Liver (tissue), 9 donors: ENCODE measurements around the gene SCAMP5. TPM values are rescaled to one million over a fixed set of nuclear protein-coding genes. Genes with fewer than 3 reads are reported as not detected.

Source experiments
- DNase-seq: peaks from one replicate; pipeline ENCODE4 v3.0.0-alpha.2; 2017; ENCODE audit warnings: low spot score
- H3K27ac ChIP-seq, 2 donors: one replicate each; pipeline ENCODE4 v1.7.0; 2013; ENCODE audit warnings: inconsistent platforms in 2 of 2, low read length in 2 of 2, control low read depth in 1 of 2, low read depth in 1 of 2, mild to moderate bottlenecking in 1 of 2
- H3K27me3 ChIP-seq, 4 donors: one replicate each; pipeline versions ENCODE4 v1.6.1 to v1.7.0; 2013; ENCODE audit warnings: low read length in 3 of 4, inconsistent platforms in 1 of 4, mild to moderate bottlenecking in 1 of 4, moderate library complexity in 1 of 4; ENCODE audit not compliant: control insufficient read depth in 4 of 4, insufficient read depth in 4 of 4
- H3K36me3 ChIP-seq, 4 donors: one replicate each; pipeline versions ENCODE4 v1.6.1 to v1.7.0; 2013; ENCODE audit warnings: low read length in 3 of 4, mild to moderate bottlenecking in 3 of 4, low read depth in 1 of 4, moderate library complexity in 1 of 4; ENCODE audit not compliant: control insufficient read depth in 4 of 4, insufficient read depth in 3 of 4
- H3K4me1 ChIP-seq, 4 donors: one replicate each; pipeline versions ENCODE4 v1.6.1 to v1.7.0; 2013; ENCODE audit warnings: low read length in 3 of 4, mild to moderate bottlenecking in 3 of 4, moderate library complexity in 1 of 4; ENCODE audit not compliant: control insufficient read depth in 4 of 4, insufficient read depth in 4 of 4
- H3K4me3 ChIP-seq, 3 donors: one replicate each; pipeline versions ENCODE4 v1.6.1 to v1.7.0; 2013; ENCODE audit warnings: low read length in 3 of 3, control low read depth in 1 of 3, low read depth in 1 of 3, mild to moderate bottlenecking in 1 of 3
- H3K9ac ChIP-seq, 2 donors: one replicate each; pipeline ENCODE4 v1.7.0; 2013; ENCODE audit warnings: low read length in 2 of 2, mild to moderate bottlenecking in 2 of 2, moderate library complexity in 2 of 2, control low read depth in 1 of 2, low read depth in 1 of 2
- H3K9me3 ChIP-seq, 4 donors: one replicate each; pipeline versions ENCODE4 v1.6.1 to v1.7.0; 2013; ENCODE audit warnings: low read length in 3 of 4; ENCODE audit not compliant: control insufficient read depth in 4 of 4
- GABPA ChIP-seq, 2 donors: IDR thresholded peaks in 1 of 2; conservative IDR thresholded peaks in 1 of 2; 2 replicates each; pipeline ENCODE4 v1.6.1; 2016; ENCODE audit warnings: antibody characterized with exemption in 2 of 2, mild to moderate bottlenecking in 1 of 2, moderate library complexity in 1 of 2
- HNF4G ChIP-seq: IDR thresholded peaks from 2 replicates; pipeline ENCODE4 v1.6.1; 2016; ENCODE audit warnings: antibody characterized with exemption
- REST ChIP-seq: IDR thresholded peaks from 2 replicates; pipeline ENCODE4 v1.6.1; 2016; ENCODE audit warnings: antibody characterized with exemption, mild to moderate bottlenecking
- YY1 ChIP-seq: IDR thresholded peaks from 2 replicates; pipeline ENCODE4 v1.6.1; 2016; ENCODE audit warnings: antibody characterized with exemption, mild to moderate bottlenecking
- ZBTB33 ChIP-seq: IDR thresholded peaks from 2 replicates; pipeline ENCODE4 v1.6.1; 2016; ENCODE audit warnings: antibody characterized with exemption
- WGBS: extraction: QIAGEN DNeasy Blood & Tissue Kit; methylation state at CpG from one replicate; pipeline ENCODE4 v1.1.7; 2013; 5-methylcytosine and 5-hydroxymethylcytosine counted together
- polyA plus RNA-seq, 2 donors: library from polyadenylated mRNA; stranded (reverse) in 1 of 2; unstranded in 1 of 2; fragments of 200-250 nt in 1 of 2; fragments of >200 nt in 1 of 2; fragmentation: Nextera tagmentation in 1 of 2; extraction: Ambion mirVana in 1 of 2; gene quantifications; one replicate each; pipeline versions ENCODE4 v1.2.1 to v1.2.3, GENCODE V29; 2013 to 2015
- total RNA-seq, 2 donors: library from RNA; depleted of rRNA; stranded (reverse); fragments of >200 nt; gene quantifications; one replicate each; pipeline ENCODE4 v1.2.3, GENCODE V29; 2014
- TF ChIP-seq, protein P1 (sequence below): fragments of 150-350 bp; IDR thresholded peaks from 2 replicates; pipeline ENCODE4 v1.5.1; 2017; ENCODE audit warnings: improper control_type of control experiment, low read depth, low read length; ENCODE audit not compliant: missing input control
- donor health status: healthy.
- donor health status: healthy.
- donor health status: healthy.
- donor health status: healthy.
- donor health status: healthy.

Gene SCAMP5, protein sequence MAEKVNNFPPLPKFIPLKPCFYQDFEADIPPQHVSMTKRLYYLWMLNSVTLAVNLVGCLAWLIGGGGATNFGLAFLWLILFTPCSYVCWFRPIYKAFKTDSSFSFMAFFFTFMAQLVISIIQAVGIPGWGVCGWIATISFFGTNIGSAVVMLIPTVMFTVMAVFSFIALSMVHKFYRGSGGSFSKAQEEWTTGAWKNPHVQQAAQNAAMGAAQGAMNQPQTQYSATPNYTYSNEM
- total RNA-seq (1 to 10 TPM in 1 of 2 donors, under 1 TPM in 1; 0.50 to 5.8 TPM), polyA plus RNA-seq (1 to 10 TPM; 5.6 to 7.5 TPM)

DNA sequence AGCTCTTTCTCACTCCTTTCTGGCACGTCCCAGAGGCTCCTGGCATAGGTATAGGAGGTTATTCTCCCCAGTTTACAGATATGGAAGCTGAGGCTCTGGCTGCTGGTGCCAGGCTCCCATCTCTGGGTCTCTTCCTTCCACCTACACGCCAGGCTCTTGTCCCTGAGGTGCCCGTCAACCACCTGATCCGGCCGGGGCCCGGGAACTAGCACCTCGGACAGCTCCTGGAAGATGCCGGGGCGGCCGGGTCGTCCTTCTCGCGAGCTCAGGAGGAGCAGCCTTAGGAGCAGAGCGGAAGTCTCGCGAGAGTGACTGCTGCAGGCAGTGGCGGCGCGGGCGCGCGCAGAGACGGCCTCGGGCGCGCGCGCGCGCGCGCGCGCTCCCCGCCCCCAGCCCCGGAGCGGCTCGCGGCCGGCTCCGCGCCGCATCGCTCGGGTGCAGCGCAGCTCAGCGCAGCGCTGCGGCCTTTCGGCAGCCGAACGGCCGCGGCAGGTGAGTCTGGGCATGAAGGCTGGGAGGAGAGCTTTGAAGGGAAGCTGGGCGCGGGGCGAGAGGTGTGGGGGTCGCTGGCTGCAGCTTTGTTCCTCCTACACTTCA, at the start of gene SCAMP5:
TSS of gene SCAMP5 (plus strand) at position 382 of the 597 bp plus-strand sequence. CDS start 16,277 bp downstream, outside the sequence.
- no peaks in the 10 kb centered on the region for H3K36me3 ChIP-seq

More for the DNA sequence above, at the start of gene SCAMP5:
- no peak within 1 kb of the TSS for H3K9ac ChIP-seq
- peak; percentile 85 for DNase-seq
- no peak for TF ChIP-seq HNF4G
- TF ChIP-seq, protein P1, sequence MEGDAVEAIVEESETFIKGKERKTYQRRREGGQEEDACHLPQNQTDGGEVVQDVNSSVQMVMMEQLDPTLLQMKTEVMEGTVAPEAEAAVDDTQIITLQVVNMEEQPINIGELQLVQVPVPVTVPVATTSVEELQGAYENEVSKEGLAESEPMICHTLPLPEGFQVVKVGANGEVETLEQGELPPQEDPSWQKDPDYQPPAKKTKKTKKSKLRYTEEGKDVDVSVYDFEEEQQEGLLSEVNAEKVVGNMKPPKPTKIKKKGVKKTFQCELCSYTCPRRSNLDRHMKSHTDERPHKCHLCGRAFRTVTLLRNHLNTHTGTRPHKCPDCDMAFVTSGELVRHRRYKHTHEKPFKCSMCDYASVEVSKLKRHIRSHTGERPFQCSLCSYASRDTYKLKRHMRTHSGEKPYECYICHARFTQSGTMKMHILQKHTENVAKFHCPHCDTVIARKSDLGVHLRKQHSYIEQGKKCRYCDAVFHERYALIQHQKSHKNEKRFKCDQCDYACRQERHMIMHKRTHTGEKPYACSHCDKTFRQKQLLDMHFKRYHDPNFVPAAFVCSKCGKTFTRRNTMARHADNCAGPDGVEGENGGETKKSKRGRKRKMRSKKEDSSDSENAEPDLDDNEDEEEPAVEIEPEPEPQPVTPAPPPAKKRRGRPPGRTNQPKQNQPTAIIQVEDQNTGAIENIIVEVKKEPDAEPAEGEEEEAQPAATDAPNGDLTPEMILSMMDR = no peak
- TF ChIP-seq YY1 = peak; percentile 24
- TF ChIP-seq REST = peak; percentile 99
- TF ChIP-seq ZBTB33 = peak; percentile 99
- no peak for TF ChIP-seq GABPA (IDR thresholded peaks at IDR 0.05 in 1 of 2, conservative IDR thresholded peaks at IDR 0.05 in 1 of 2)
- peaks cover 4 to 6% (median 6%) of the 10 kb centered on the region in 4 donors for H3K4me1 ChIP-seq
- WGBS = 1% methylated on average over 58 of the region's 58 CpGs
- no peaks in the 10 kb centered on the region for H3K27me3 ChIP-seq
- peak within 1 kb of the TSS; percentile 3 to 79 (median 76) for H3K4me3 ChIP-seq
- H3K9me3 ChIP-seq = no peaks in the 10 kb centered on the region
- H3K27ac ChIP-seq = no peak within 1 kb of the TSS
